NCI-H524 treated with DMSO at 0.1 percent for 48 hours (cell line): ENCODE data around the gene DNAJC12.
"Not testable (repeated sequence)": the region's sequence is repeated elsewhere in the genome, so short reads cannot be mapped to it uniquely, and the experiment has no call there.

Source experiments
- DNase-seq: peaks from one replicate; lab custom pipeline; 2025; lab: John Stamatoyannopoulos, UW

The DNAJC12 gene

GRCh38 chr10:67839951-67840350, 2.0 kb upstream of the DNAJC12 start:
- DNase-seq, result no peak

GRCh38 chr10:67839511-67839910, 1.5 kb upstream of the DNAJC12 start:
- not testable (repeated sequence) for DNase-seq

- DNase-seq, result no peak
Measured at GRCh38 chr10:67836972-67837371, 1.0 kb downstream of the DNAJC12 start.

DNA sequence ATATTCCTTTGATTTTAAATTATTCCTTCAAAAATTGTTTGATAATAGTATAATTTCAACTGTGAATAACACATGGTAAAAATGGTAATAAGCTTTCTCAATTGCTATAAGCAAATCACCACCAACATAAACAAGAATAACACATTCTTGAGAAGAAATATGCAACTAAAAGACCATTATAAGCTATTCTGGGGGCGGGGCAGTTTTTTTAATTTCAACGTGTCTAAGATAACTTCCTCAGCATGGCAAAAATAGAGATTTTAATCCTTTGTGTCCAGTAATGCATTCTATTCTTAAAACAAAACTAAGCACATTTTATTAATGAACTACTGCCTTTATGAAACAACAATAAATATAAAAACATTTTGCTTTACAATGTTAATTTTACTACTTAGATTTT, 1.5 kb downstream of the DNAJC12 start:
- DNase-seq, result no peak

- not testable (repeated sequence) for DNase-seq
Measured at GRCh38 chr10:67835541-67836394, 2.2 kb downstream of the DNAJC12 start.

DNA sequence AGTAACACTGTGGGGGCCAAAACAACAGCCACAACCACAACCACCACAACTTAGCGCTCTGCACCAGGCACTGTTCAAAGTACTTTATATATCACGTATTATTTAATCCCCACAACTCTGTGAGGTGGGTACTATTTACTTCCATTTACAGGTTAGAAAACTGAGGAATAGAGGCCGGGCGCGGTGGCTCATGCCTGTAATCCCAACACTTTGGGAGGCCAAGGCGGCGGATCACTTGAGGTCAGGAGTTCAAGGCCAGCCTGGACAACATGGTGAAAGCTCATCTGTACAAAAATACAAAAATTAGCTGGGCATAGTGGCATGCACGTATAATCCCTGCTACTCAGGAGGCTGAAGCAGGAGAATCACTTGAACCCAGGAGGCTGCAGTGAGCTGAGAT, 3.6 kb downstream of the DNAJC12 start:
- DNase-seq, result no peak

- DNase-seq, result no peak
Measured at GRCh38 chr10:67827811-67828210, 10.2 kb downstream of the DNAJC12 start.

- DNase-seq, result no peak
Measured at GRCh38 chr10:67819768-67820204, 18.2 kb downstream of the DNAJC12 start.

GRCh38 chr10:67818323-67818722, 19.7 kb downstream of the DNAJC12 start:
- DNase-seq, result no peak

DNA sequence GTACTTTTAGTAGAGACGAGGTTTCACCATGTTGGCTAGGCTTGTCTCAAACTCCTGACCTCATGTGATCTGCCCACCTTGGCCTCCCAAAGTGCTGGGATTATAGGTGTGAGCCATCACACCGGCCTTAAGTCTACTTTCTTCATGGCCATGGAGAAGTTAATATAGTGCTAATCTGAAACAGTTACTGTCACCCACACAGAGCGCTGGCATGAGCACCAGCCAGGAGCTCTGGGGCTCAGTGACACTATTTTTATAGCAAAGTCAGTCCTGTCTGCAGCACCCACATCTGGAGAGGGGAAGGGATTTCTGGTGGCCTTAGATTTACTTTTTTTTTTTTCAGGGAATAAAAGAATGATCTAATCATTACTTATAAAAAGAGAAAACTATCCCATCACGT, 21.3 kb downstream of the DNAJC12 start:
- no peak for DNase-seq

GRCh38 chr10:67815571-67816059, 22.4 kb downstream of the DNAJC12 start:
- no peak for DNase-seq

DNA sequence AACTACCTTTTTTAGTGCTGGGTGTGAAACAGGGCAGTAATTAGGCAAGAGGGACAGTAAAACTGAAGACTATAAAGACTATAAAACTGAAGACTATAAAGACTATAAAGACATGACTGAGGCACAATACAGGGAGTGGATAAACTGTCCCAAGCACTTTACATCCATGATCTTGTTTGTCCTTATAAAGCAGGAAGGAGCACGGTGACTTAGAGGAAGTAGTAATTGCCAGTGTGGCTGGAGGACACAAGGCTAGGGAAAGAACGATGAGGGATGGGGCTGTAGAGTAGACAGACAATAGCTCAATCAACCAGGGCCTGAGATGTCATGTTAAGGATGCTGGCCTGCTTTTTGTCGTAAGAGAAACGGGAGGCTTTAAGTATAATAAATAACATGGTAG, 26.0 kb downstream of the DNAJC12 start:
- no peak for DNase-seq

DNA sequence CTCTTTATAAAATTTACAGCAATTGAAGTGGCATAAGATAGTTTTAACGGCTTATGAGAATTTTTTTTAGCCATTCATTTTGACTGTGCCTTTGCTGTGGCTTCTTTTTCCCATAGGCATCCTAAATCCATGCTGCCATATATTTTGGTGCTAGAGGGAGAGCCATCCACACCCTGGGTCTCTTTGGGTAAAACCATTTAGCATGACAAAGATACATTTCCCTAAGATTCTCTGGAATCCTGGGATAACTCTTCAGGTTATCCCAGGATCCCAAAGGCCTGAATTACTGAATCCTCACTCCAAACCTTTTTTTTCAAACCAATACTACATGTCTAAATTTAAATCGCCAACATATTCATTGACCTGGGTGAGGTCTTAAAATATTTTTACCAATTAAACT, 28.9 kb downstream of the DNAJC12 start:
- no peak for DNase-seq

GRCh38 chr10:67808704-67809103, 29.3 kb downstream of the DNAJC12 start:
- DNase-seq, result peak; percentile 38

GRCh38 chr10:67807855-67808456, 30.0 kb downstream of the DNAJC12 start:
- no peak for DNase-seq

DNA sequence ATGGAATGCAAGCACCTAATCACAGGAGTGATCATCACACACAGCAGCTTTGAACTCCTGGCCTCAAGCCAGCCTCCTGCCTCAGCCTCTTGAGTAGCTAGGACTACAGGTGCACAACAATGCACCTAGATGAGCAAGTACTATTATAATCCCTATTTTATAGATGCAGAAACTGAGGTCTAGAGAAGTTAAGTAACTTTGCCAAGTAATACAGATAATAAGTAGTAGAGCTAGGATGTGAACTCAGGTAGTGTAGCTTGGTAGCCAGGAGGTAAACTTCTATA, 33.7 kb downstream of the DNAJC12 start:
- DNase-seq, result no peak

DNA sequence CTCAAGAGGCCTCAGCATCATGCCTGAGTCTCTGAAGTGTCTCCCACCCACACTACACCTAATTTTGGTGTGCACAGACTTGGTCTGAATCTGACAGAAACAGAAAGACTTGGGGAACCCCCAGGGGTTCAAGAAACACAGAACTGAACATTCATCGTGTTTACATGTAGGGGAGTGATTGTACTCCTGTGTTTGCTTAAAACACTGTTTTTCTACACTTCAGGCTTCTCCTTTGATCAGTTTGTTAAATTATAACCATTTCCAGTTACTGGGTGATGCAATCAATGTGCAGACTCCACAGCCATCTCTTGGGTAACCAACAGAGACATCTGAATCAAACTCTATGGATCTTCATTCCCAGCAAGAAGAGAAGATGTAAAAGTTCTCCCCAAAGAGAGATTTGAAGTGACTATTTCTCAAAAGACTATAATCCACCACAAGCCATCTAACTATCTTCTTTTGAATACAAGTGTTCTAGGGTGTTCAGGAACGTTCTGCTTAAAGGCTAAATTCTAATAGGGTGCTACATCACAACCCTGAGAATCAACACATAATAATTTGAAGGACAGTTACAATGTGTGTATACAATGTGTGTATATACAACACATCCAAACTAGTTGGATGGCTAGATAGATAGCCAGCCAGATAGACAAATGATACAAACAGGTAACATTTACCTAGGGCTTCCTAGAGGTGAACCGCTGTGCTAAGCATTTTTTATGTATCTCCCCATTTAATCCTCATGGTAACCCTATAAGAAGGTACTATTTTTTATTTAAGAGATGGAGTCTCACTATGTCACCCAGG, 34.2 kb downstream of the DNAJC12 start:
- no peak for DNase-seq

- DNase-seq, result no peak
Measured at GRCh38 chr10:67802767-67803538, 35.0 kb downstream of the DNAJC12 start.

GRCh38 chr10:67801118-67801517, 36.9 kb downstream of the DNAJC12 start:
- DNase-seq, result no peak

DNA sequence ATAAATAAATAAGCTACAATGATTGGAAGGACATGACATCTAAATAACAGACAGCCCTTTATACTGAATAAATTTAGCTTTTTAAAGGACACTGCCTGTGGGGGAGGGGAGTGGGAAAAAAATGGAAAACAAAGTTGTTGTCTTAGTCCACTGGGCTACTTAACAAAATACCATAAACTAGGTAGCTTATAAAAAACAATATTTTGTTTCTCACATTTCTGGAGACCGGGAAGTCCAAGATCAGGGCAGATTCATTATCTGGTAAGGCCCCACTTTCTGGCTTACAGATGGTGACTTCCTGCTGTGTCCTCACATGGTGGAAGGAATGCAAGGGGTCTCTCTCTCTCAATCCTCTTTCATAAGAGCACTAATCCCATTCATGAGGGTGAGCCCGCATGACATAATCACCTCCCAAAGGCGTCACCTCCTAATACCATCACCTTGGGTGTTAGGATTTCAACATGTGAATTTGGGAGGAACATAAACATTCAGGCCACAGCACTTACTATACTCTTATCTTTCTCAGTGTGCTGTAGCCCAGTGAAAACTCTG, 43.0 kb downstream of the DNAJC12 start:
- no peak for DNase-seq

- DNase-seq, result no peak
Measured at GRCh38 chr10:67794256-67794655, 43.7 kb downstream of the DNAJC12 start.

GRCh38 chr10:67793313-67793712, 44.7 kb downstream of the DNAJC12 start:
- DNase-seq, result no peak
